IMR-90 (cell line): ENCODE data around the gene ZNF534. TPM values are rescaled to one million over a fixed set of nuclear protein-coding genes. Genes with fewer than 3 reads are reported as not detected.

Experiments used
- ATAC-seq: fragments of 200-7000 bp; cut with Tn5 transposase; 2 replicates; pipeline ENCODE4 v1.9.1; 2020; ENCODE audit warnings: low read depth, mild to moderate bottlenecking, moderate library complexity
- Bru-seq: library from RNA; stranded (reverse); fragments of 400-500 nt; gene quantifications from one replicate; lab custom pipeline; 2021; lab: Mats Ljungman, UMichigan
- BruChase-seq, 2 experiments: library from RNA; stranded (reverse); fragments of 400-500 nt; gene quantifications; one replicate each; lab custom pipeline; 2021; lab: Mats Ljungman, UMichigan
- BruUV-seq: library from RNA; stranded (reverse); fragments of 400-500 nt; replicated peaks from 2 replicates; lab custom pipeline; 2021; lab: Mats Ljungman, UMichigan
- CTCF ChIA-PET: fragments of 300-600 bp; formaldehyde crosslinking; extraction: SDS; loops from one replicate; lab custom pipeline; 2021; ENCODE audit warnings: antibody characterized with exemption; lab: Yijun Ruan, JAX
- POLR2A ChIA-PET: fragments of 300-600 bp; sonication (Branson Sonifier 250); formaldehyde crosslinking; loops from one replicate; lab custom pipeline; 2022; ENCODE audit warnings: antibody characterized with exemption; ENCODE audit not compliant: unreplicated experiment; lab: Charles Lee
- DNase-seq: peaks from one replicate; pipeline ENCODE4 v3.0.0; 2013
- H2AFZ ChIP-seq: replicated peaks from 2 replicates; pipeline ENCODE3; 2013; ENCODE audit warnings: low read length, mild to moderate bottlenecking; ENCODE audit not compliant: poor library complexity
- H2AK5ac ChIP-seq: 2 replicates; pipeline ENCODE4 v1.6.1; 2013; ENCODE audit warnings: low read depth, low read length, inconsistent platforms
- H2AK9ac ChIP-seq: replicated peaks from 2 replicates; pipeline ENCODE3; 2013; ENCODE audit warnings: mild to moderate bottlenecking, low read depth, low read length, moderate library complexity; ENCODE audit not compliant: poor library complexity
- H2BK120ac ChIP-seq: 2 replicates; pipeline ENCODE4 v1.6.1; 2013; ENCODE audit warnings: low read depth, low read length, inconsistent platforms
- H2BK15ac ChIP-seq: 3 replicates; pipeline ENCODE4 v1.6.1; 2013; ENCODE audit warnings: low read depth, low read length, inconsistent platforms
- H2BK20ac ChIP-seq: 2 replicates; pipeline ENCODE4 v1.6.1; 2013; ENCODE audit warnings: low read depth, mild to moderate bottlenecking, inconsistent platforms, low read length, moderate library complexity
- H2BK5ac ChIP-seq: 2 replicates; pipeline ENCODE4 v1.6.1; 2013; ENCODE audit warnings: mild to moderate bottlenecking, low read depth, low read length, inconsistent platforms; ENCODE audit not compliant: poor library complexity, severe bottlenecking
- H3K14ac ChIP-seq: replicated peaks from 2 replicates; pipeline ENCODE4 v1.6.1; 2013; ENCODE audit warnings: low read depth, low read length, inconsistent platforms
- H3K18ac ChIP-seq: 2 replicates; pipeline ENCODE4 v1.6.1; 2013; ENCODE audit warnings: low read depth, low read length, control low read depth
- H3K23ac ChIP-seq: 2 replicates; pipeline ENCODE4 v1.6.1; 2013; ENCODE audit warnings: low read depth, low read length, inconsistent platforms
- H3K27ac ChIP-seq: 2 replicates; pipeline ENCODE4 v1.5.1; 2013; ENCODE audit warnings: mild to moderate bottlenecking, control low read depth, low read length; ENCODE audit not compliant: insufficient read depth
- H3K27me3 ChIP-seq: 2 replicates; pipeline ENCODE4 v1.6.1; 2013; ENCODE audit warnings: low read length; ENCODE audit not compliant: control insufficient read depth, insufficient read depth
- H3K36me3 ChIP-seq: 2 replicates; pipeline ENCODE4 v1.6.1; 2013; ENCODE audit warnings: low read length, mixed read lengths; ENCODE audit not compliant: control insufficient read depth, insufficient read depth
- H3K4ac ChIP-seq: 2 replicates; pipeline ENCODE4 v1.6.1; 2013; ENCODE audit warnings: low read depth, low read length, inconsistent platforms
- H3K4me1 ChIP-seq: 2 replicates; pipeline ENCODE4 v1.6.1; 2013; ENCODE audit warnings: low read length, mixed read lengths; ENCODE audit not compliant: control insufficient read depth, insufficient read depth
- H3K4me2 ChIP-seq: 2 replicates; pipeline ENCODE4 v1.6.1; 2013; ENCODE audit warnings: low read depth, mild to moderate bottlenecking, control low read depth, low read length, moderate library complexity
- H3K4me3 ChIP-seq: 2 replicates; pipeline ENCODE4 v1.5.1; 2013; ENCODE audit warnings: low read depth, mild to moderate bottlenecking, control low read depth, low read length, moderate library complexity; ENCODE audit not compliant: insufficient read depth
- H3K56ac ChIP-seq: 2 replicates; pipeline ENCODE4 v1.6.1; 2013; ENCODE audit warnings: low read length, inconsistent platforms; ENCODE audit not compliant: insufficient read depth; ENCODE audit errors: extremely low read depth
- H3K79me1 ChIP-seq, 2 experiments: 2 replicates each; pipeline ENCODE4 v1.6.1; 2013; ENCODE audit warnings: low read length in 2 of 2, inconsistent platforms in 1 of 2, low read depth in 1 of 2
- H3K9ac ChIP-seq: 2 replicates; pipeline ENCODE4 v1.6.1; 2013; ENCODE audit warnings: low read depth, low read length, control low read depth
- H3K9me1 ChIP-seq: 2 replicates; pipeline ENCODE4 v1.6.1; 2013; ENCODE audit warnings: low read length, inconsistent platforms; ENCODE audit not compliant: insufficient read depth
- H3K9me3 ChIP-seq: 2 replicates; pipeline ENCODE4 v1.6.1; 2013; ENCODE audit warnings: low read length; ENCODE audit not compliant: control insufficient read depth, insufficient read depth
- H4K20me1 ChIP-seq: 2 replicates; pipeline ENCODE4 v1.6.1; 2013; ENCODE audit warnings: low read length, inconsistent platforms; ENCODE audit not compliant: insufficient read depth
- H4K5ac ChIP-seq: 2 replicates; pipeline ENCODE4 v1.6.1; 2013; ENCODE audit warnings: mild to moderate bottlenecking, low read depth, low read length, control low read depth
- H4K8ac ChIP-seq, 2 experiments: 2 replicates each; pipeline ENCODE4 v1.6.1; 2013; ENCODE audit warnings: low read depth in 2 of 2, low read length in 2 of 2, control low read depth in 1 of 2, inconsistent platforms in 1 of 2
- H4K91ac ChIP-seq: 2 replicates; pipeline ENCODE4 v1.6.1; 2013; ENCODE audit warnings: low read depth, low read length, inconsistent platforms; ENCODE audit not compliant: insufficient read depth
- BHLHE40 ChIP-seq: fragments of 150-350 bp; IDR thresholded peaks from 2 replicates; pipeline ENCODE4 v1.6.1; 2016; ENCODE audit warnings: mild to moderate bottlenecking, low read depth, low read length
- CEBPB ChIP-seq: IDR thresholded peaks from 2 replicates; pipeline ENCODE4 v1.6.1; 2012; ENCODE audit warnings: low read depth, low read length, improper control_type of control experiment
- CHD1 ChIP-seq: IDR thresholded peaks from 2 replicates; pipeline ENCODE4 v1.6.1; 2012; ENCODE audit warnings: low read depth, low read length, improper control_type of control experiment
- FOS ChIP-seq: fragments of 150-350 bp; IDR thresholded peaks from 2 replicates; pipeline ENCODE4 v1.6.1; 2016; ENCODE audit warnings: low read depth, low read length
- MAFK ChIP-seq: IDR thresholded peaks from 2 replicates; pipeline ENCODE4 v1.6.1; 2012; ENCODE audit warnings: low read depth, low read length, improper control_type of control experiment
- MAZ ChIP-seq: IDR thresholded peaks from 2 replicates; pipeline ENCODE4 v1.6.1; 2012; ENCODE audit warnings: low read depth, mild to moderate bottlenecking, low read length, improper control_type of control experiment, moderate library complexity, borderline replicate concordance
- MXI1 ChIP-seq: IDR thresholded peaks from 2 replicates; pipeline ENCODE4 v1.6.1; 2012; ENCODE audit warnings: low read depth, mild to moderate bottlenecking, low read length, moderate library complexity, borderline replicate concordance
- NFE2L2 ChIP-seq: fragments of 150-350 bp; IDR thresholded peaks from 2 replicates; pipeline ENCODE4 v1.6.1; 2016; ENCODE audit warnings: low read depth, mild to moderate bottlenecking, low read length
- POLR2A ChIP-seq: IDR thresholded peaks from 2 replicates; pipeline ENCODE4 v1.6.1; 2012; ENCODE audit warnings: mild to moderate bottlenecking, low read depth, low read length
- RAD21 ChIP-seq: IDR thresholded peaks from 2 replicates; pipeline ENCODE4 v1.6.1; 2012; ENCODE audit warnings: low read length, improper control_type of control experiment
- RCOR1 ChIP-seq: IDR thresholded peaks from 2 replicates; pipeline ENCODE4 v1.6.1; 2012; ENCODE audit warnings: mild to moderate bottlenecking, low read length, improper control_type of control experiment; ENCODE audit not compliant: insufficient replicate concordance
- RFX5 ChIP-seq: IDR thresholded peaks from 2 replicates; pipeline ENCODE4 v1.8.0; 2012; ENCODE audit warnings: low read depth, mild to moderate bottlenecking, low read length, moderate library complexity
- SMC3 ChIP-seq: fragments of 150-350 bp; IDR thresholded peaks from 2 replicates; pipeline ENCODE4 v1.6.1; 2016; ENCODE audit warnings: low read depth, mild to moderate bottlenecking, antibody characterized with exemption, low read length, moderate library complexity
- whole genome bisulfite sequencing, 2 experiments: methylation state at CpG; one replicate each; pipeline versions ENCODE4 v1.1.5 to v1.1.7; 2013; ENCODE audit warnings: missing lambda C conversion rate in 2 of 2; ENCODE audit not compliant: insufficient read length in 1 of 2; ENCODE audit errors: extremely low coverage in 2 of 2; 5-methylcytosine and 5-hydroxymethylcytosine counted together
- dilution Hi-C: fragments of 300-500 bp; cut with HindIII; formaldehyde crosslinking; loops from one replicate; pipeline ENCODE4 v1.14.3; 2018; ENCODE audit warnings: low sequenced_read_pairs; ENCODE audit not compliant: unreplicated experiment
- in situ Hi-C: fragments of 300-500 bp; cut with MboI; formaldehyde crosslinking; loops from 3 replicates; pipeline ENCODE4 v1.14.3; 2019; ENCODE audit warnings: low sequenced_read_pairs, inconsistent platforms, mixed read lengths
- intact Hi-C: fragments of 100-400 bp; cut with micrococcal nuclease; formaldehyde crosslinking; loops from 2 replicates; pipeline ENCODE4 v1.10.0; 2022
- long read RNA-seq: library from polyadenylated mRNA; unstranded; transcript quantifications from one replicate; pipeline ENCODE4 v2.0.0, GENCODE V29; 2021; ENCODE audit not compliant: unreplicated experiment
- polyA plus RNA-seq, 3 experiments: library from polyadenylated mRNA; depleted of rRNA; stranded (reverse); fragments of >200 nt; gene quantifications; 2 replicates each; pipeline ENCODE4 v1.2.3, GENCODE V29; 2012; ENCODE audit warnings: low replicate concordance in 1 of 3
- total RNA-seq: library from RNA; depleted of rRNA; stranded (reverse); fragments of >200 nt; gene quantifications from 2 replicates; pipeline ENCODE4 v1.2.3, GENCODE V29; 2012; rRNA removed
- TF ChIP-seq, protein P1 (sequence below): conservative IDR thresholded peaks from 2 replicates; pipeline ENCODE4 v1.5.1; 2012; ENCODE audit warnings: mild to moderate bottlenecking, low read depth, low read length, improper control_type of control experiment
- TF ChIP-seq, protein P2 (sequence below): fragments of 150-350 bp; IDR thresholded peaks from 2 replicates; pipeline ENCODE4 v1.6.1; 2016; ENCODE audit warnings: low read depth, mild to moderate bottlenecking, low read length, moderate library complexity, borderline replicate concordance
- TF ChIP-seq, protein P3 (sequence below): fragments of 150-350 bp; IDR thresholded peaks from 2 replicates; pipeline ENCODE4 v1.6.1; 2017; ENCODE audit warnings: mild to moderate bottlenecking, antibody characterized with exemption, low read length, low read depth

Gene ZNF534
- total RNA-seq (not detected in 2 replicates), polyA plus RNA-seq (2012; rRNA removed) (not detected in 2 replicates), Bru-seq, nascent RNA (percentile 13 among the genes with signal in this experiment), BruChase-seq, experiment 1, labeled RNA remaining after a 6-hour chase (percentile 21 among the genes with signal in this experiment), BruChase-seq, experiment 2, labeled RNA remaining after a 2-hour chase (percentile 20 among the genes with signal in this experiment)
- not detected in 2 replicates for polyA plus RNA-seq (2012; cell fraction: cytosol; rRNA removed)
- polyA plus RNA-seq (2012; cell fraction: nucleus; rRNA removed; ENCODE audit: low replicate concordance), result not detected in 2 replicates
- long read RNA-seq, result 0 reads

GRCh38 chr19:52428937-52429336, at the start of gene ZNF534:
TSS of gene ZNF534 (plus strand) at chr19:52429148. CDS start at chr19:52431475, 2,327 bp downstream.
- H3K27ac ChIP-seq, result no peak within 1 kb of the TSS
- in situ Hi-C loops (no loop called here), dilution Hi-C loops (no loop called here), intact Hi-C loops (no loop called here)
- H3K4me3 ChIP-seq, result no peak within 1 kb of the TSS
- WGBS, 2 experiments, result 65% methylated on average over 24 of the region's 27 CpGs; no CpG with 5 or more reads in 1 of the 2 experiments
- TF ChIP-seq RAD21 (no peak), SMC3 (no peak), MXI1 (no peak), RCOR1 (no peak), FOS (no peak), MAZ (no peak), CHD1 (no peak), NFE2L2 (no peak), POLR2A (no peak), BHLHE40 (no peak), MAFK (no peak), CEBPB (no peak), RFX5 (no peak)
- TF ChIP-seq, protein P1, sequence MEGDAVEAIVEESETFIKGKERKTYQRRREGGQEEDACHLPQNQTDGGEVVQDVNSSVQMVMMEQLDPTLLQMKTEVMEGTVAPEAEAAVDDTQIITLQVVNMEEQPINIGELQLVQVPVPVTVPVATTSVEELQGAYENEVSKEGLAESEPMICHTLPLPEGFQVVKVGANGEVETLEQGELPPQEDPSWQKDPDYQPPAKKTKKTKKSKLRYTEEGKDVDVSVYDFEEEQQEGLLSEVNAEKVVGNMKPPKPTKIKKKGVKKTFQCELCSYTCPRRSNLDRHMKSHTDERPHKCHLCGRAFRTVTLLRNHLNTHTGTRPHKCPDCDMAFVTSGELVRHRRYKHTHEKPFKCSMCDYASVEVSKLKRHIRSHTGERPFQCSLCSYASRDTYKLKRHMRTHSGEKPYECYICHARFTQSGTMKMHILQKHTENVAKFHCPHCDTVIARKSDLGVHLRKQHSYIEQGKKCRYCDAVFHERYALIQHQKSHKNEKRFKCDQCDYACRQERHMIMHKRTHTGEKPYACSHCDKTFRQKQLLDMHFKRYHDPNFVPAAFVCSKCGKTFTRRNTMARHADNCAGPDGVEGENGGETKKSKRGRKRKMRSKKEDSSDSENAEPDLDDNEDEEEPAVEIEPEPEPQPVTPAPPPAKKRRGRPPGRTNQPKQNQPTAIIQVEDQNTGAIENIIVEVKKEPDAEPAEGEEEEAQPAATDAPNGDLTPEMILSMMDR, result no peak
- TF ChIP-seq, protein P2, sequence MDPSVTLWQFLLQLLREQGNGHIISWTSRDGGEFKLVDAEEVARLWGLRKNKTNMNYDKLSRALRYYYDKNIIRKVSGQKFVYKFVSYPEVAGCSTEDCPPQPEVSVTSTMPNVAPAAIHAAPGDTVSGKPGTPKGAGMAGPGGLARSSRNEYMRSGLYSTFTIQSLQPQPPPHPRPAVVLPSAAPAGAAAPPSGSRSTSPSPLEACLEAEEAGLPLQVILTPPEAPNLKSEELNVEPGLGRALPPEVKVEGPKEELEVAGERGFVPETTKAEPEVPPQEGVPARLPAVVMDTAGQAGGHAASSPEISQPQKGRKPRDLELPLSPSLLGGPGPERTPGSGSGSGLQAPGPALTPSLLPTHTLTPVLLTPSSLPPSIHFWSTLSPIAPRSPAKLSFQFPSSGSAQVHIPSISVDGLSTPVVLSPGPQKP, result no peak
- TF ChIP-seq, protein P3, sequence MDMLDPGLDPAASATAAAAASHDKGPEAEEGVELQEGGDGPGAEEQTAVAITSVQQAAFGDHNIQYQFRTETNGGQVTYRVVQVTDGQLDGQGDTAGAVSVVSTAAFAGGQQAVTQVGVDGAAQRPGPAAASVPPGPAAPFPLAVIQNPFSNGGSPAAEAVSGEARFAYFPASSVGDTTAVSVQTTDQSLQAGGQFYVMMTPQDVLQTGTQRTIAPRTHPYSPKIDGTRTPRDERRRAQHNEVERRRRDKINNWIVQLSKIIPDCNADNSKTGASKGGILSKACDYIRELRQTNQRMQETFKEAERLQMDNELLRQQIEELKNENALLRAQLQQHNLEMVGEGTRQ, result no peak
- no peak within 1 kb of the TSS for H3K4ac ChIP-seq
- H4K91ac ChIP-seq, result no peak within 1 kb of the TSS
- no peaks in the 10 kb centered on the region for H3K27me3 ChIP-seq
- BruUV-seq, result no TSS peak
- H4K20me1 ChIP-seq, result no peaks in the 10 kb centered on the region
- no peak within 1 kb of the TSS for H3K56ac ChIP-seq
- POLR2A ChIA-PET, result no interaction called here
- H4K5ac ChIP-seq, result no peak within 1 kb of the TSS
- no peak for DNase-seq
- H3K4me1 ChIP-seq, result no peaks in the 10 kb centered on the region
- no peaks in the 10 kb centered on the region for H3K9me1 ChIP-seq
- H2AK9ac ChIP-seq, result no peak within 1 kb of the TSS
- H3K4me2 ChIP-seq, result no peak within 1 kb of the TSS
- CTCF ChIA-PET, result no interaction called here
- H3K36me3 ChIP-seq, result no peaks in the 10 kb centered on the region
- H3K9me3 ChIP-seq, result peaks cover 29% of the 10 kb centered on the region
- no peak within 1 kb of the TSS for H2BK5ac ChIP-seq
- no peaks in the 10 kb centered on the region for H3K79me1 ChIP-seq
- no peak within 1 kb of the TSS for H4K8ac ChIP-seq
- H3K14ac ChIP-seq, result no peak within 1 kb of the TSS
- H2BK120ac ChIP-seq, result no peak within 1 kb of the TSS
- H2BK20ac ChIP-seq, result no peak within 1 kb of the TSS
- no peak within 1 kb of the TSS for H2AK5ac ChIP-seq
- ATAC-seq, result no peak
- no peak within 1 kb of the TSS for H3K9ac ChIP-seq
- H3K18ac ChIP-seq, result no peak within 1 kb of the TSS
- H2AFZ ChIP-seq, result no peak within 1 kb of the TSS
- H3K23ac ChIP-seq, result no peak within 1 kb of the TSS
- H2BK15ac ChIP-seq, result no peak within 1 kb of the TSS
